ENCODE data around the gene F11R.
"Not testable (repeated sequence)": the region's sequence is repeated elsewhere in the genome, so short reads cannot be mapped to it uniquely, and the experiment has no call there.

Gene F11R

DNA sequence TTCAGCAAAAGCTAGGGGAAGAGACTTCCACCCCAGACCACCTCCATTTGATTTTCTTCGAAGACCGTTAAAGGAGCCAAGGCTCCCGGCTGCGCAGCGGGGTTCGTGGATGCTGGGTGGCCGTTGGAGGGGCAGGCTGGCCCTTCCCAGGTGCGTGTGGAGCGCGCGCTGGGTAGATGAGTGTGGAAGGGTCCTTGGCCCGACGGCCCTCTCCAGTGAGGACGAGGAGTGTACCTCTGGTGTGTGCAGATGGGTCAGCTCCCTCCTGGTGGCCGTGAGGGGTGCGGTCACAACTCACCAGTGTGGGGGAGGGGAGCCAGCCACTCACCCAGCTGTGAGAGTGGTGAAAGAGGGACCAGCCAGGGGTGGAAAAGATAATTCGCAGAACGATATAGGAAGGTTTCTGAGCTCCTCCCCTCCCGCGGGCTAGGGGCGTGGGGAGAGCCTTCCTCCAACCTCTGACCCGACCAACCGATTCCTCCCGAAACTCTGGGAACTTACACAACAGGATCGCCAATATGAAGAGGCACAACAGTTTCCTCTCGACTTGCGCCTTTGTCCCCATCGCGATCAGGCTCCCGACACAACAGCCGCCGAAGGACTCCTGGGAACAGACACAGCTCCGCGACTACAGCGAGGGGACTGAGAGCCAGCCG, at the start of gene F11R:
Gene F11R, minus strand, starts transcription at position 644 of the 656 bp plus-strand sequence. Its CDS starts 79 bp downstream, at position 565.
- no peak for DNase-seq

DNA sequence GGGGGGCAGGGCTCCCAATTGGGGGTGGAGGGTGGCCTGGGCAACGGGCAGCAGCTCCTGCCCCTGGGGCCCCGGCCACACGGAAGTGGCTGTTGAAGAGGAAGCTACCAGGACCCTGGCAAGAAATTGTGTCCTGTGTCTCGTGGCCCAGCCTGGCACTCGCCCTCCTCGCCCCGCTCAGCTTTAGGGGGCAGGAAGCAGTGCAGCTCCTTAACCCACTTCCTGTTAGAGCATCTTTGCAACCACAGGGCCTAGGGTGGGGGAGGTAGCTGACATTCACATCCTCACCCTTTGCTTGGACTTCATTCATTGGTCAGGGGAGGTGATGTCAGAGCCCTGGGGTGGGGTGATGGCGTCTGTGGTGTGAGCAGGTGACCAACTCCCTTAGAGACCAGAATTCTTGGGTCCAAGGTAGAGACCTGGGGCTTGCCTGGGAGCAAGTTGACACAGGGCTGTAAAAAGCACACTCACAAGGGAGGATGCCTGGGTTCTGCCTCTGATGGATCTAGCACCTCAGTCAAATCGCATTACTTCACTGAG, 48.8 kb upstream of the F11R start, which contains the start of gene ARHGAP30:
Gene ARHGAP30, minus strand, starts transcription at position 161 of the 540 bp plus-strand sequence. CDS start 267 bp downstream, outside the sequence.
- DNase-seq: no peak

DNA sequence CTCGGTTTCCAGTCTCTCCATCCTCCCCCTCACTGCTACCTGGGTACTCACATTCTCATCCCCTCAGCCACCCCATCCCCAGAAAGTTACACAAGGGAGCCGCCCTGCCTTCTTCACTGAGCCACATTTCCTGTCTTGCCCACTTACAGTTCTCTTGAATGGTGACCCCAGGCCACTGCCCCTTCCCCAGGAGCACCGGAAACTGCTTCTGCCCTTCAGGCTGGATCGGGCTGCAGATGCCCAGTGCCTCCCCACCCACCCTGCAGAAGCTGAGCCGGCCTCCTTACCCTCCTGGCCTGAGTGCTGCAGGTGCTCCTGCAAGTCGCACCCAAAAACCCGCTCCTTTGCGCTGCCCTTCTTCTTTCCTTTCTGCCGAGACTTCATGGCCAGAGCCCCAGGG, 48.3 kb upstream of the F11R start:
- no peak for DNase-seq

DNA sequence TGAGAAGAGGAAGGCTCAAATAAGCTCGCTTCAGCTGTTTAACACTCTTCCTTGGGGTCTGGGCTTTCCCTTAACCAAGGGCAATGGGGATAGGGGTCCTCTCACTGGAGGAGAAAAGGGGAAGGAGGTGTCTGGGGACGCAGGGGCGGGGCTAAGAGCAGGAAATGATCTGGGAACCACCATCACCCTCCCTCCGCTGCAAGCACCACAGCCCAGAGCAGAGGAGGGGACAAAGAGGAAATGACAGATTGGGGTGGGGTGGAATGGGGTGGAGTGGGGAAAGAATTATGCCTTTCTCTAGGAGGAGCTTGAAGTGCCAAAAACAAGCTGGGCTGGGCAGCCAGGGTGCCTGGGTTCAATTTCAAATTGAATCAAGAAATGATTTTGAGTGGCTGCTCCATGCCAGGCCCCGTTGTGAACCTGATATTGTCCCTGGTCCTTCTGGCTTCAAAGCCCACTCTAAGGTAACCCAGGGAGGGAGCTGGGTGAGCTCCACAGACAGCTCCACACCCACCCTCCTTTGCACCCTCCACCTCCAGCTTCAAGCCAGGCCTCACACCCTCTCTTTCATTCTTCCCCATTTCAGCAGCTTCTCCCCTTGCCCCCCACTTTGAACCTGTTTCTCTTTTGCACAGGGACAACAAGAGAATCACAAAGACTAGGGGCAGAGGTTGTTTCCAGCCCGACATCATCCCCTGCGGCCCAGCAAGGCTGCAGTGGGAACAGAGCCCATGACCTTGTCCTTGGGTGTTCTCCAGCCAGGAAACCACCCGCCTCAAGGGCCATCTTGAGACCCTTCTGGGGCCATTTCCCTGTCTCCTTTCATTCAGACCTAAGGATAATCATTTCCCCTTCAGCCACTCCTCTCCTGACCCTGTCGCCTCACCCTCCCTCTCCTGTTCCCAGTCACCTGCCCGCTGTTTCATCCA, 47.6 kb upstream of the F11R start:
- DNase-seq: no peak

DNA sequence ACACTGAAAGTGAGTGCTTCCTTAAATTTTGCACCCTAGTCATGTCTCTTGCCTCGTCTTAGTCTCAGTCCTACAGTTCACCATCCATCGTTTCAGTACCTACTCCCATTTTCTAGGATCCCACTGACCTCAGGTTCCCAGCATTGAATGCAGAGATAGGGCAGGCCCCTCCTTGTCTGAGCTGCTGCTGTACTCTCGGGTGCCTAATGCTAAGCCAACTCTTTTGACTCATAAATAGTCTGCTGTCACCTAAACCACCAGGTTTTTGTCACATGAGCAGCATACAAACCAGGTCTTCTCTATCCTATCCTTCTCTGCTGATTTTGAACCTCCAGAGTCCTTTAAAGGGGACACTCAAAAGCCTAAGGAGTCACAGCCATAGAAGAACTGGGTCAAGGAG, 45.7 kb upstream of the F11R start:
- DNase-seq: no peak

DNA sequence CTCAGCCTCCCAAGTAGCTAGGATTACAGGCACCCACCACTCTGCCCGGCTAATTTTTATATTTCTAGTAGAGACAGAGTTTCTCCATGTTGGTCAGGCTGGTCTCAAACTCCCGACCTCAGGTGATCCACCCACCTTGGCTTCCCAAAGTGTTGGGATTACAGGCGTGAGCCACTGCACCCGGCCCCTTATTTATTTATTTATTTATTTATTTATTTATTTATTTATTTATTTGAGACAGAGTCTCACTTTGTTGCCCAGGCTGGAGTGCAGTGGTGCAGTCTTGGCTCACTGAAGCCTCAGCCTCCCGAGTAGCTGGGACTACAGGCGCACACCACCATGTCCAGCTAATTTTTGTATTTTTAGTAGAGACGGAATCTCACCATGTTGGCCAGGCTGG, 44.7 kb upstream of the F11R start:
- not testable (repeated sequence) for DNase-seq

DNA sequence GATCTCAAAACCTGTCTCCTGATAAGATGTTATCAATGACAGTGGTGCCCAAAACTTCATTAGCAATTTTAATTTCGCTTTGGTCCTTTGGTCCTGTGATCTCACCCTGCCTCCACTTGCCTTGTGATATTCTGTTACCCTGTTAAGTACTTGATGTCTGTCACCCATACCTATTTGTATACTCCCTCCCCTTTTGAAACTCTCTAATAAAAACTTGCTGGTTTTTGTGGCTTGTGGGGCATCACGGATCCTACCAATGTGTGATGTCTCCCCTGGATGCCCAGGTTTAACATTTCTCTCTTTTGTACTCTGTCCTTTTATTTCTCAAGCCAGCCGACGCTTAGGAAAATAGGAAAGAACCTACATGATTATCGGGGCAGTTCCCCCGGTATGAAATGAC, 43.0 kb upstream of the F11R start:
- not testable (repeated sequence) for DNase-seq

DNA sequence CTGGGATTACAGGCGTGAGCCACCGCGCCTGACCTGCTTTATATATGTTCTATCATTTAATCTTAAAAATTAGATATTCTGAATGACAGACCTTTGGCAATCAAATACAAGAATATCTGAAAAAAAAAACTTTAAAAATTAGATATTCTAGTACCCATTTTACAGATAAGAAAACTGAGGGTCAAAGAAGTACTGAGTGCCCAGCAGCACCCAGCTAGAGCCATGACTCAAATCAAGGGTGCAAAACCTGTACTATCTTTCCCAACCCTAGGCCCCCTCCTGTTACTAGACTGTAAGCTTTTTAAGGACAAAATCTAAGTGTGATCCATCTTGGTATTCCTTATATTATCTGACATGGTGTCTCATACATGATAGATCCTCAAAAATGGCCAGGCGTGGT, 40.5 kb upstream of the F11R start:
- DNase-seq: no peak

DNA sequence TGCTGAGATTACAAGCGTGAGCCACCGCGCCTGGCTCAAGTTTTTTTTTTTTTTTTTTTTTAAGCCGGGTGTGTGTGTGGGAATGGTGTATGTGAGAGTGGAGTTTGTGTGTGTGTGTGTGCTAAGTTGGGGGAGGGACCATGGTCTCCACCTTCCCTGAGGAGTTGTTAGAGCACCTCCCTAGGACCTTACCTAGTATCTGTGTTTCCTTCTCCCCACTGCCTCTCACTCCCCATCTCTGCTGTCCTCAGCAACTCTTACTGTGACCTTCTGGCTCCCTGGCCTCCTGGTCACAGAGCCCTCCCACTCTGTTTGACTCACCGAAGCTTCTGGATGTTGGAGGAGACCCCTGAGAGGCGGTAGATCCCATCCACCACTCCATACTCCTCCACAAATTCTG, 38.3 kb upstream of the F11R start:
- DNase-seq: no peak

DNA sequence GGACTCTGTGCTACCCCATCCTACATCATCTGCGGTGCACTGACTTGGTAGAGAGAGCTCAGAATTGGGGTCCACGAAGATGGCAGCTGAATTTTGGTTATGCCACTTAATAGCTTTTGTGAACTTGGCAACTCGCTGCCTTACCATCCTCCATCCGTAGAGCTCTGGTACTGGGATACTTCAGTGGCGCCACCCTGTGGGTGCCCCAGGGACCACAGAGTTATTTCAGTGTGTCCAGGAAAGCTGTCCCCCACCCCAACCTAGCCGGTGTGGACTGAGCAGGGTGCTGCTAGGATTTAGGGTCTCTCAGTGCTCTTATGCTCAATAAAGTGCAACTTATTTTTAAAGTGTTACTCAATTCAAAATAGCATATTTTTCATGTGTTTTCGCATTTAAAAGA, 33.9 kb upstream of the F11R start:
- DNase-seq: no peak

DNA sequence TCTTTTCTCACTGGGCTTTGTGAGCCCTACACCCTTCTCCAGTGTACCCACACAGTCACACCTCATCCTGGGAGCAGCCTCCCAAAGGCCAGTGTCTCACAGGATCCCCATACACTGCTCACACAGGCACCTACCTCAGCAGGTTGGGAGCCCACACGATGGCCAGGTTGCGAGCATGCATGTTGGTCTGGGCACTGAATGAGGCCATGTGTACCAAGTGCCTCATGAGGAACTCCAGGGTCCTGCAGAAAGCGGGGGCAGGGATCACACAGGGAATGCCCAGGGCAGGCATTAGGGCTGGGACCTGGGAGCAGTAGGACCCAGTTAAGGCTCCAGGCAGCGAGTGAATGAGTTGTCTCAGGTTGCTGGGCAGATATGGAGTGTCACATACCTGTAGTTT, 33.3 kb upstream of the F11R start:
- DNase-seq: no peak

DNA sequence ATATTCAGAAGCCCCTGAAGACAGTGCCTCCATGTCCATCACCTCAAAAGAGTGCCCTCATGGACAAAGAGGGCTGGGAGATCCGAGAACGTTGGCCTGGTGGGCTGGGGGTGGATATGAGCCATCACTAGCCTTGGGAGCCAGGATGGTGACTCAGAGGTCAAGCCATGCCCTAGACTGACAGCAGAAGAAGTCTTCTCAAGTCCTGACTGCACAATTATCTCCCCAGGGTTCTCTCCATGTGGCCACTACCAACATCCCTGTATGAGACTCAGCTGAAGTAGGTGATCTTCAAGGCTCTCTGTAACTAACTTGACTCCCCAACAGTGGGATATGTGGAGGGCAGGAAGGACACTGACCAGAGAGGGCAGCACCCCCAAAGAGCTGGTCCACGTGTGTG, 31.9 kb upstream of the F11R start:
- no peak for DNase-seq

DNA sequence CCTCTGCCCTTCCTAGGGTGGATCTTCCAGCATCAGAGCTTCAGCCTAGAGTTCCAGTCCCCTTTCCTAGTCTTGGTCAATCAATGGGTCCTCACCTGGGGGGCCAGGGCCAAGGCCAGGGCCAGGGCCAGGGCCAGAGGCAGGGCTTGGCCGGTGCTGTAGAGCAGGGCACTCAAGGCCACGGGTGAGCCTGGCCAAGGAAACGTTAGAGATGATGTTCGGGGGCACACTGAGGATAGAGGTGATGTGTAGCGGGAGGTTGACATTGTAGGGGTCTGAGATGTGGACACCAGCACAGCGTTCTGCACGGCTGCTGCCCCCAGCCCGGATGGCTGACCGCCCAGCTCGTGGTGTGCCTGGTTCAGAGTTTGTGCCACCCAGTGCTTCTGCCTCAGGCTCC, 30.3 kb upstream of the F11R start:
- no peak for DNase-seq

DNA sequence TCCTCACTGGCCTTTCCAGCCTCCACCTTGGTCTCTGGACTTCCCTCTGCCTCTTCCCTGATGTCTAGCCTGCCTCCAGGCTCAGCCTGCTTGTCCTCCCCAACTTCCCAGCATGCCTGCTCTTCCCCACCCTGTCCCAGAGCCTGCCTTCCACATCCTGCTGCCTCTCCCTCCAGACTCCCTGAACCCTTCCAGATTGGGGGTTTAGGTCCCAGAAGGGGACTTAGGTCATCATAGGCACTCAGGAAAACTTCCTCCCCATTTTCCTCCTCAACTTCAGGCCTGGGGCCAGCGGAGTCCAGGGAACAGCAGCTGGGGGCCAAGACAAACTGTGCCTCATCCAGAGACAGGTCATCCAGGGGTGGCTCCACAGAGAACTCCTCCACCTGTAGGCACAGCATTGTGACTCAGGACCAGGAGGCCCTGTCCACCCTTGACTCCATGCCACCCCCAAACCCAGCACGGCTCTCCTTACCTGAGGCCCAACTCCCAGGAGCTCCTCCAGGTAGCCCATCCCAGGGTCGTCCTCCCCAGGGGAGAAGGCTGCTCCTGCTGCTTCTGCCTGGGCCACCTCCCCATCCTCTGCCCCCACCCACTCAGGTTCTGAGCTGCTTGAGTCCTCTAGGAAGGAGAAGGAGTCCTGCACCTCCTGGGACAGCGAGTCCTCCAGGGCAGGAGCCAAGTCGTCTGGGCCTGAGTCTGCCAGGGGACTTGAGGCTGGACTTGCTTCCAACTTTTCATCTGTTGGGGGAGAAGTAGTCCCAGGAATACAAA, 28.2 kb upstream of the F11R start:
- DNase-seq: no peak

DNA sequence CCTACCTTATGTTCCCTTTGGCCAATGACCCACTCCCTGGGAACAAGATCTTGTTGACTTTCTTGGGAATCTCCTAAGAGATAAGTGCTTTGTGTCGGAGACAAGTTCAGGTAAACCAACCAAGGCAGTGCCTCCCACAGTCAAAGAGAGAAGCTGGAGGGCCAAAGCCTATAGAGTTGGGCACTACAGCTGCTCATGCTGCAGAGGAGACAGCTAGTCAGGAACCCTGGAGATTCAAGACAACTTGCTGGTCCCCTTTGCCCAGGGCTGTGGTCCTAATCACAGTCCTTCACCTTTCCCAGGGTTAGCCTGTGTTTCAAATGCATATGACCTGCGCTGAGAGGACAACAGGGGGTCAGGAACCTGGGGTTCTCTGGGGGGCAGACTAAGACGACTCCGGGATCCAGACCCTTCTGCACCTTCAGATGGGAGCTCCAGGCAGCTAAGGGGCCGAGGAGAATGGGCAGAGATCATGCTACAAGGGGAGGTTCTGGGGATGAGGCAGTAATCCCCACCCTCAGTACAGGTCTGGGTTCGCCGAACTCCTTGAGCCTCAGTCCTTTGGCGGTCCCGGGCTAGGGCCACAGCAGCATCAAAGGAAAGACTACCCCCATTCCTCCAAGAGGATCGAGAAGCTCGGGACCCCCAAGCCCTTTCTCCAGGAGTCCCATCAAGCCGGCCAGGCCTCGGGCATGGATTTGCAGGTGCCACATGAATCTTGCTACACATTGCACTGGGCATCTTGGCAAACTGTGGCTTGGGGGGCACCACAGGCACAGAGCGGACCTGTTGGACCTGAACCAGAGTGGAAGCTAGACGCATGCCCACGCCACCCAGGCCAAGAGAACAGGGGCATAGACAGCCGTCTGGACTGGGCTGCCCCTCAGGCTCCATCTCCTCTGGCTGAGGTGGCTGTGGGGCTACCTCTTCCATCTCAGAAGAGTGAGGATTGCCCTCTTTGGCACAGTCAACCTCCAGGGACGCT, 26.8 kb upstream of the F11R start:
- no peak for DNase-seq

DNA sequence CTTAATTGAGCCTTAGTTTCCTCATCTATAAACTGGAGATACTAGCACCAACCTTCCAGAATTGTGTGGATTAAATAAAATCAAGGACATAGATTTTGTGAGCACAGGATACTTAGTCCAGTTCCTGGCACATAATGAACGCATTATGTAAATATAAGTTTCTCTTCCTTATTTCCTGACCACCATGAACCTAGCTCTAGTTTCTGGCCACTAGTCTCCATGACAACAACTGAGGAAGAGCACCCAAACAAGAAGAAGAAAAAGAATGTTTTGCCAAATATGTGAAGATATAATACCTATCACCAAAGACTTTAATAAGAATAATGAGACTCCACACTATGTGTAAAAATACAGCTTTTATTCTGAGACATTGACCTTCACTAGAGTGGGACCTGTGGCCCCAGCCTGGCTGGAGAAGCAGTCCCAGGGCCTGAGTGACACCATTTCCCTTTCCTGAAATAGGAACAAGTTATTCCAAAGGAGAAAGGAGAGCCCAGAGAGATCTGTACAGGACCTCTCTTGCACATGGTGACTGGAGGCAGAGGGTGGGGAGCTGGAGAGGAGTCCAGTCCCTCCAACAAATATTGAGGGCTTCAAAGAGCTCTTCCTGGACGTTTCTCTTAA, 25.8 kb upstream of the F11R start:
- no peak for DNase-seq

DNA sequence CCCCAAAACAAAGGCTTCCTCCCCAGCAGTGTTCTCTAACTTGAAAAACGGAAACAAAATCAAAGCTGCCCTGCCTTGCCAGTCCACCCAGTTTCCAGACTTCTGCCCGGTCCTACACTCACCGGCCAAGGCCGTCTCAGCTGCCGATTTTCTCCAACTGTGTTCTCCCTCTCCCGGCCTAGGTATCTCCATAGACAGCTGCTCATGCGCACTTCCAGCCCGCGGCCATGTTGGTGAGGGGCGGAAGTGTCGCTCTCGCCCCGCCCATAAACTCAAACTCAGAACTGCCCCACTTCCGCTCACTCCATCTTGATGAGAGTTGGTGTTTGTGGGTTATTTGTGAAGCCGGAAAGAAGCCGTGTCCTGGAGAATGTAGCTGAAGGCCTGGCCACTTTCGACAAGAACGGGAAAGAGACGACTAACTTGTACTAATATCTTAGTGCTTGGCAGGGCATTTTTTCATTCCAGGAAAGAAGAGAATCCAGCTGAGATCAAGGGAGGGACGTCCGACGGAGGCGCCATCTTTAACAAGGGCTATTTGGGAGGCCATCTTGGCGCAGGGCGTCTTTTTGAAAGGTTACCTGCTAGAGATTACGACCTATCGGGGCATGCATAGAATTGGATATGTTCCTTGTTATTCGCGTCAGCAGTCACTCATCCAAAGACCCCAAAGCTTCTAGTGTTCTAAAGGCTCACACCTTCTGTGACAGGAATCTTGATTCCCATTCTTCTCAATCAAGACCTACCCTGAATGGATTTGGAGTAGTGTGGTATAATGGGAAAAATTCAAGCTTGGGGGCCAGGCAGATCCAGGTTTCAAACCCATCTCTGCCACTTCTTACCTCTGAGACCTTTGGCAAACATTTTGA, 25.0 kb upstream of the F11R start, which contains the start of gene USF1:
Gene USF1, minus strand, starts transcription at position 242 of the 869 bp plus-strand sequence. CDS start 2,702 bp downstream, outside the sequence.
- DNase-seq: peak; percentile 54

DNA sequence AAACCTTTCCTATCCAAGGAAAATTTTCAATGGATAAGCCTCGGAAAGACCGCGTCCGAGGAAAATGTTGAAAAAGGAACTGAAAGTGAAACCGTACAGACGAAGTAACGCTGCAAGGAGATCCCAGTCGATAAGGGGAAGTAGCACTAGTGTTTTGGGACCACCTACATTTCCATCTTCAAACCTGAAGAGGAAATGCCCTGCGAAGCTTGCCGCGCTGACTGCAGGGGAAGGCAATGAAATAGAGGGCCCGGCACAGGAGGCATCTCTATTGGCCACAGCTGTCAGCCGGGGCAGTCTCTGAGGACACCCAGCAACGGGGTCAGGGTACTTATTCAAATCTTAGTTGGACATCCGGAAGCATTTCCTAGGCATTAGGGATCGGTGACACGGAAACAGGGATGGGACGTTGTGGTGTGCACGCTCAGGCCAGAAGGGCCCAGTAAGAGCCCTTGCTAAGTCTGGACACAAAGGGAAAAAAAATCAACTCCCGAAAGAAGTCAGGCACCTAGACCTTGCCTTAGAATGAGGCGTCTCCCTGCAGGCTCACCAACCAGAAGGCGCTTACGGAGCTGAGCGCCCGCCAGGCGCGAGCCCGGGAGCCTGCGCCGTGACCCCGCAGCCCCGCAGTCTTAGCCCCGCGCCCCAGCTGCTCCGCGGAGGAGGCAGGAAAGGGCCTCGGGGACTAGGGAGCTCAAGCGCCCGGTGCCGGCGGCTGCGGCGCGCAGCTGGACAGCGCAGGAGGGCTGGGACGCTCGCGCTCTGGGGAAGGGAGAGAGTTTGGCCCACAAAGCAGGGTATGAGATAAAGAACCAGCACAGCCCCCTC, 24.2 kb upstream of the F11R start:
- peak; percentile 30 for DNase-seq

DNA sequence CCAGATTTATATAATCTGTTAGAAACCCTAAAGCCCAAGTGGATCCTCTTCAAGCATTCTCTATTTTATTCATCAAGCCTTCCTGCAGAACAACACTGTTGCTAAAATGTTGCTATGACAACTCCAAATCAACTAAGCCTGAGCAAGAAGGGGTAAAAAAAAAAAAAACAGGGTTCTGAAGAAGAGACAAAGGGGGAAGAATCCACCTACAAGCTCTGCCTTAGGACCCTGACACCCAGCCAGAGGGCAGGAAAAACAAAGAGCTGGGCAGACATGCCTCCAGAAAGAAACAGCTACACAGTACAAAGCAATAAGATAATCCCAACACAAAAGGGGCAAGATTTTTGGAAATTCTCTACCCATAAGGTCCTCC, 23.6 kb upstream of the F11R start:
- DNase-seq: no peak
